ENCODE results near the gene RPS6KB2.

Gene RPS6KB2

GRCh38 chr11:67410984-67411784 is 17.1 kb upstream of the RPS6KB2 start:
- TF ChIP-seq CTCF (IDR thresholded peaks at IDR 0.05; ENCODE audit: low read depth, low read length): no peak
- H3K4me3 ChIP-seq (ENCODE audit: low read depth, low read length): no peak overlapping the region
- in situ Hi-C loops (cut with HindIII; ENCODE audit: low sequenced_read_pairs): no loop called here
- DNase-seq (ENCODE audit: low read depth, low spot score): no peak

GRCh38 chr11:67411785-67412152 is 16.5 kb upstream of the RPS6KB2 start:
- no peak overlapping the region for H3K4me3 ChIP-seq (ENCODE audit: low read depth, low read length)
- no peak for DNase-seq (ENCODE audit: low read depth, low spot score)
- in situ Hi-C loops (cut with HindIII; ENCODE audit: low sequenced_read_pairs): no loop called here
- no peak for TF ChIP-seq CTCF (IDR thresholded peaks at IDR 0.05; ENCODE audit: low read depth, low read length)

GRCh38 chr11:67412495-67413179 is 15.7 kb upstream of the RPS6KB2 start:
- in situ Hi-C loops (cut with HindIII; ENCODE audit: low sequenced_read_pairs): no loop called here
- no peak for TF ChIP-seq CTCF (IDR thresholded peaks at IDR 0.05; ENCODE audit: low read depth, low read length)
- no peak for DNase-seq (ENCODE audit: low read depth, low spot score)
- no peak overlapping the region for H3K4me3 ChIP-seq (ENCODE audit: low read depth, low read length)

- no peak overlapping the region for H3K4me3 ChIP-seq (ENCODE audit: low read depth, low read length)
- DNase-seq (ENCODE audit: low read depth, low spot score): no peak
- no peak for TF ChIP-seq CTCF (IDR thresholded peaks at IDR 0.05; ENCODE audit: low read depth, low read length)
- in situ Hi-C loops (cut with HindIII; ENCODE audit: low sequenced_read_pairs): no loop called here
These were observed 14.9 kb upstream of the RPS6KB2 start for GRCh38 chr11:67413266-67413849.

GRCh38 chr11:67415501-67416304 is 12.6 kb upstream of the RPS6KB2 start, which contains the start of gene CARNS1:
Gene CARNS1 (plus strand): TSS chr11:67415678. CDS start chr11:67416200, 522 bp downstream.
- in situ Hi-C loops (cut with HindIII; ENCODE audit: low sequenced_read_pairs): no loop called here
- no peak for DNase-seq (ENCODE audit: low read depth, low spot score)
- no peak for TF ChIP-seq CTCF (IDR thresholded peaks at IDR 0.05; ENCODE audit: low read depth, low read length)
- no peak within 1 kb of the TSS for H3K4me3 ChIP-seq (ENCODE audit: low read depth, low read length)
